ENCODE results near the gene BORCS6.

- TF ChIP-seq CTCF (IDR thresholded peaks at IDR 0.05; ENCODE audit: low read depth, low read length, poor library complexity, severe bottlenecking) (no peak), EZH2phosphoT487 (IDR thresholded peaks at IDR 0.05; ENCODE audit: borderline replicate concordance, low read length) (no peak)
These were observed 15.0 kb upstream of the BORCS6 start for GRCh38 chr17:8204761-8205555.
